T-cell (primary cell): ENCODE results near the gene CNNM2. TPM values are rescaled to one million over a fixed set of nuclear protein-coding genes. Genes with fewer than 3 reads are reported as not detected.

Experiments used
- ATAC-seq, 4 experiments: fragments of 200-7000 bp in 3 of 4; fragments of 150-1000 bp in 1 of 4; cut with Tn5 transposase; replicated peaks in 1 of 4; 1 replicate in 3 of 4; 2 replicates in 1 of 4; pipeline ENCODE4 v1.10.0; 2021; ENCODE audit warnings: moderate library complexity in 3 of 4, mild to moderate bottlenecking in 2 of 4, moderate number of reproducible peaks in 1 of 4
- CTCF ChIA-PET, 2 donors: fragments of 300-600 bp; sonication (Branson Sonifier 250); formaldehyde crosslinking; loops; one replicate each; lab custom pipeline; 2022; ENCODE audit warnings: antibody characterized with exemption in 2 of 2; lab: Charles Lee
- POLR2A ChIA-PET, 2 donors: fragments of 300-600 bp; sonication (Branson Sonifier 250); formaldehyde crosslinking; loops; one replicate each; lab custom pipeline; 2022; ENCODE audit warnings: antibody characterized with exemption in 2 of 2; lab: Charles Lee
- DNase-seq, 35 experiments: peaks; one replicate each; pipeline versions ENCODE4 v3.0.0 to v3.0.0-alpha.2; 2013 to 2023
- H3K27ac ChIP-seq: one replicate; pipeline ENCODE4 v1.5.1; 2013; ENCODE audit warnings: low read length
- H3K27me3 ChIP-seq, 2 experiments: replicated peaks in 1 of 2; 1 replicate in 1 of 2; 2 replicates in 1 of 2; pipeline versions ENCODE4 v1.6.1 to v1.7.0; 2013; ENCODE audit warnings: low read length in 1 of 2, mixed read lengths in 1 of 2; ENCODE audit not compliant: control insufficient read depth in 2 of 2, insufficient read depth in 2 of 2; ENCODE audit errors: extremely low read depth in 1 of 2
- H3K36me3 ChIP-seq, 2 donors: 1 replicate in 1 of 2; 2 replicates in 1 of 2; pipeline versions ENCODE4 v1.6.1 to v1.7.0; 2013; ENCODE audit warnings: low read length in 1 of 2; ENCODE audit not compliant: control insufficient read depth in 2 of 2, insufficient read depth in 1 of 2; ENCODE audit errors: extremely low read depth in 1 of 2
- H3K4me1 ChIP-seq, 2 experiments: 1 replicate in 1 of 2; 2 replicates in 1 of 2; pipeline versions ENCODE4 v1.6.1 to v1.7.0; 2013; ENCODE audit warnings: low read length in 2 of 2, mixed read lengths in 1 of 2; ENCODE audit not compliant: insufficient read depth in 2 of 2, control insufficient read depth in 1 of 2; ENCODE audit errors: extremely low read depth in 1 of 2
- H3K4me3 ChIP-seq, 2 donors: 1 replicate in 1 of 2; 2 replicates in 1 of 2; pipeline versions ENCODE4 v1.5.1 to v1.7.0; 2013; ENCODE audit warnings: mild to moderate bottlenecking in 2 of 2, low read length in 1 of 2, moderate library complexity in 1 of 2; ENCODE audit not compliant: control insufficient read depth in 1 of 2; ENCODE audit errors: extremely low read depth in 1 of 2
- H3K9me3 ChIP-seq: 2 replicates; pipeline ENCODE4 v1.7.0; 2013
- H3K27ac Mint-ChIP-seq, 2 donors: one replicate each; pipeline ENCODE4 v1.8.0; 2020 to 2021; ENCODE audit warnings: mild to moderate bottlenecking in 2 of 2, mixed read lengths in 2 of 2
- H3K27me3 Mint-ChIP-seq, 2 donors: one replicate each; pipeline ENCODE4 v1.8.0; 2021 to 2022; ENCODE audit warnings: mixed read lengths in 2 of 2
- H3K36me3 Mint-ChIP-seq: one replicate; pipeline ENCODE4 v1.8.0; 2021; ENCODE audit warnings: mixed read lengths
- H3K4me1 Mint-ChIP-seq, 3 donors: one replicate each; pipeline ENCODE4 v1.8.0; 2020 to 2022; ENCODE audit warnings: mixed read lengths in 3 of 3, mild to moderate bottlenecking in 1 of 3
- H3K4me3 Mint-ChIP-seq, 3 donors: one replicate each; pipeline ENCODE4 v1.8.0; 2020 to 2022; ENCODE audit warnings: mild to moderate bottlenecking in 3 of 3, mixed read lengths in 3 of 3, moderate library complexity in 3 of 3
- H3K9me3 Mint-ChIP-seq, 3 donors: one replicate each; pipeline ENCODE4 v1.8.0; 2020 to 2022; ENCODE audit warnings: mixed read lengths in 3 of 3
- WGBS: methylation state at CpG from one replicate; pipeline ENCODE4 v1.1.5; 2013; ENCODE audit warnings: missing lambda C conversion rate; ENCODE audit not compliant: insufficient coverage; 5-methylcytosine and 5-hydroxymethylcytosine counted together
- total RNA-seq, 35 experiments: library from RNA in 6 of 35; stranded (reverse) in 6 of 35; fragments of 120-200 nt in 1 of 35; gene quantifications; one replicate each; pipeline versions ENCODE4 v1.2.1 to v1.2.4 and lab custom pipeline; 2013 to 2026

The CNNM2 gene
- total RNA-seq, 5 donors from 2014 or later (not counting 1 experiment from before 2014, with no cell fraction given), result 11.6 to 15.4 (median 14.2) TPM

DNA sequence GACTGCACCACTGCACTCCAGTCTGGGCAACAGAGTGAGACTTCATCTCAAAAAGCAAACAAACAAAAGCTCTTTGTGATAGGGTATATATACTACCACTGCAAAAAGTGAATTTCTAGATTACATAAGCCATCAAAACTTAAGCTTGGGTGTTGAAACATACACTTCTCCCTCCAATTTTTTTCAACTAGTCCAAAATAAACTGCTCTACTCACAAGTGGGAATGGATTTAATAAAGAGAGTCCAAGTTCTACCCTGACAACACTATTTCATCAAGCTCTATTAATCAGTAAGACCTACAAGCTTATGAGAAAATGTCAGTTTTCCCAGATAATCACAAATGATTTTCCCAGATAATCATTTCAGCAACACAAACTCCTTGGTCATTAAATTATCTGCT is 192.3 kb downstream of the CNNM2 start:
- H3K27me3 ChIP-seq, result no peaks in the 10 kb centered on the region
- H3K36me3 Mint-ChIP-seq, result peaks cover 21% of the 10 kb centered on the region
- H3K4me1 Mint-ChIP-seq, result peaks cover 0 to 6% (median 0%) of the 10 kb centered on the region in 3 donors
- H3K4me3 ChIP-seq, result no peak overlapping the region
- H3K9me3 ChIP-seq, result no peaks in the 10 kb centered on the region
- no peak overlapping the region for H3K27ac Mint-ChIP-seq
- H3K4me1 ChIP-seq, result no peaks in the 10 kb centered on the region
- ChIA-PET CTCF (interaction anchor here (0.5 to 0.6 kb wide), 3 partner anchors 127 to 358 kb away, joined by 4 to 5 read pairs (median 4); no protein-coding TSS in a partner anchor), POLR2A (no interaction called here)
- no peak for DNase-seq
- peaks cover 0 to 6% of the 10 kb centered on the region in 2 donors for H3K36me3 ChIP-seq
- ATAC-seq, result no peak
- no peak overlapping the region for H3K27ac ChIP-seq
- no peak overlapping the region for H3K4me3 Mint-ChIP-seq
- no peaks in the 10 kb centered on the region for H3K9me3 Mint-ChIP-seq
- no peaks in the 10 kb centered on the region for H3K27me3 Mint-ChIP-seq

- POLR2A ChIA-PET, result no interaction called here
- no peak overlapping the region for H3K27ac ChIP-seq
- ATAC-seq (no peak), DNase-seq (no peak)
- H3K4me3 ChIP-seq, result no peak overlapping the region
- Mint-ChIP-seq H3K4me3 (no peak overlapping the region), H3K27me3 (no peaks in the 10 kb centered on the region), H3K4me1 (peaks cover 0 to 6% (median 0%) of the 10 kb centered on the region in 3 donors), H3K36me3 (peaks cover 15% of the 10 kb centered on the region), H3K27ac (no peak overlapping the region), H3K9me3 (no peaks in the 10 kb centered on the region)
- no peaks in the 10 kb centered on the region for H3K4me1 ChIP-seq
- peaks cover 0 to 3% of the 10 kb centered on the region in 2 donors for H3K36me3 ChIP-seq
- H3K9me3 ChIP-seq, result no peaks in the 10 kb centered on the region
- CTCF ChIA-PET, result interaction anchor here in 1 of 2 donors (0.6 kb wide), 1 partner anchor 126 kb away, joined by 4 read pairs; no protein-coding TSS in a partner anchor
- no CpG with 5 or more reads among the region's 2 CpGs for WGBS
- H3K27me3 ChIP-seq, result no peaks in the 10 kb centered on the region
Observed at GRCh38 chr10:103111031-103111917, 193.2 kb downstream of the CNNM2 start.

GRCh38 chr10:103111918-103112877 is 194.1 kb downstream of the CNNM2 start:
- Histone ChIP-seq H3K27ac (no peak overlapping the region), H3K36me3 (peaks cover 0 to 3% of the 10 kb centered on the region in 2 donors), H3K4me3 (no peak overlapping the region), H3K27me3 (no peaks in the 10 kb centered on the region), H3K4me1 (no peaks in the 10 kb centered on the region), H3K9me3 (no peaks in the 10 kb centered on the region)
- ATAC-seq (no peak), DNase-seq (no peak)
- Mint-ChIP-seq H3K27me3 (no peaks in the 10 kb centered on the region), H3K4me1 (peaks cover 0 to 6% (median 4%) of the 10 kb centered on the region in 3 donors), H3K36me3 (peaks cover 15% of the 10 kb centered on the region), H3K27ac (no peak overlapping the region), H3K9me3 (no peaks in the 10 kb centered on the region), H3K4me3 (no peak overlapping the region)
- no CpG with 5 or more reads among the region's 4 CpGs for WGBS
- ChIA-PET CTCF (no interaction called here), POLR2A (no interaction called here)

- Histone ChIP-seq H3K27me3 (no peaks in the 10 kb centered on the region), H3K27ac (no peak overlapping the region), H3K9me3 (no peaks in the 10 kb centered on the region), H3K4me3 (no peak overlapping the region), H3K4me1 (no peaks in the 10 kb centered on the region), H3K36me3 (peaks cover 0 to 3% of the 10 kb centered on the region in 2 donors)
- ATAC-seq (no peak), DNase-seq (no peak)
- Mint-ChIP-seq H3K4me3 (no peak overlapping the region), H3K27me3 (no peaks in the 10 kb centered on the region), H3K36me3 (peaks cover 7% of the 10 kb centered on the region), H3K27ac (no peak overlapping the region), H3K9me3 (no peaks in the 10 kb centered on the region), H3K4me1 (peaks cover 0 to 8% (median 5%) of the 10 kb centered on the region in 3 donors)
- ChIA-PET POLR2A (no interaction called here), CTCF (interaction anchor here in 1 of 2 donors (1.1 kb wide), 1 partner anchor 129 kb away, joined by 4 read pairs; no protein-coding TSS in a partner anchor)
- 98% methylated on average over 4 of the region's 6 CpGs for WGBS
Observed at GRCh38 chr10:103114876-103115275, 196.8 kb downstream of the CNNM2 start.

GRCh38 chr10:103117247-103117646 is 199.2 kb downstream of the CNNM2 start:
- H3K27me3 ChIP-seq, result no peaks in the 10 kb centered on the region
- peaks cover 0 to 13% (median 6%) of the 10 kb centered on the region in 3 donors for H3K4me1 Mint-ChIP-seq
- POLR2A ChIA-PET, result interaction anchor here in 1 of 2 donors (0.5 to 0.6 kb wide), 2 partner anchors 73 to 122 kb away, joined by 3 to 6 read pairs; no protein-coding TSS in a partner anchor
- H3K27ac Mint-ChIP-seq, result no peak overlapping the region
- no peak overlapping the region for H3K4me3 Mint-ChIP-seq
- no peaks in the 10 kb centered on the region for H3K9me3 ChIP-seq
- WGBS, result no CpG with 5 or more reads among the region's 2 CpGs
- no peak overlapping the region for H3K4me3 ChIP-seq
- no peaks in the 10 kb centered on the region for H3K4me1 ChIP-seq
- ATAC-seq (no peak), DNase-seq (no peak)
- no peaks in the 10 kb centered on the region for H3K36me3 ChIP-seq
- CTCF ChIA-PET, result no interaction called here
- no peaks in the 10 kb centered on the region for H3K27me3 Mint-ChIP-seq
- no peak overlapping the region for H3K27ac ChIP-seq
- peaks cover 3% of the 10 kb centered on the region for H3K36me3 Mint-ChIP-seq
- no peaks in the 10 kb centered on the region for H3K9me3 Mint-ChIP-seq

DNA sequence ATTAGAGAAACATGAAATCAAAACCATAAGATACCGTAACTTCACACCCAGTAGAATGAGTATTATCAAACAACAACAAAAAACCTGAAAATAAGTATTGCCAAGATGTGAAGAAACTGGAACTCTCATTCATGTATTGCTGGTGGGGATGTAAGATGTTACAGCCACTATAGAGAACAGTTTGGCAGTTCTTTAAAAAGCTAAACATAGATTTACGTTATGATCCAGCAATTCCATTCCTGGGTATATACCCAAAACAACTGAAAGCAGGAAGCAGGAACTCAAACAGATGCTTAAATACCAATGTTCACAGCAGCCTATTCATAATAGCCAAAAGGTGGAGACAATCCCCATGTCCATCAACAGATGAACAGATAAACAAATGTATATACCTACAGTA is 202.5 kb downstream of the CNNM2 start:
- DNase-seq (no peak), ATAC-seq (no peak)
- WGBS, result no CpG with 5 or more reads among the region's 2 CpGs
- Histone ChIP-seq H3K36me3 (no peaks in the 10 kb centered on the region), H3K27me3 (no peaks in the 10 kb centered on the region), H3K27ac (no peak overlapping the region), H3K4me1 (peaks cover 0 to 2% of the 10 kb centered on the region in 2 experiments), H3K4me3 (no peak overlapping the region), H3K9me3 (no peaks in the 10 kb centered on the region)
- H3K4me1 Mint-ChIP-seq, result peaks cover 0 to 26% (median 18%) of the 10 kb centered on the region in 3 donors
- H3K27ac Mint-ChIP-seq, result no peak overlapping the region
- peaks cover under 1% of the 10 kb centered on the region for H3K36me3 Mint-ChIP-seq
- POLR2A ChIA-PET, result no interaction called here
- no peaks in the 10 kb centered on the region for H3K27me3 Mint-ChIP-seq
- CTCF ChIA-PET, result no interaction called here
- no peak overlapping the region for H3K4me3 Mint-ChIP-seq
- no peaks in the 10 kb centered on the region for H3K9me3 Mint-ChIP-seq
